OCI-LY3 (cell line): Measurements from ENCODE around the gene TUBGCP2.

Source experiments
- H2AFZ ChIP-seq: fragments of 200-600, 300-600 bp; shearing (Covaris generic); 2 replicates; pipeline ENCODE4 v1.6.0; 2014; ENCODE audit warnings: antibody characterized with exemption, low read depth, low read length
- H3K27ac ChIP-seq: fragments of 200-600, 300-600 bp; sonication (generic); 2 replicates; pipeline ENCODE4 v1.5.1; 2014; ENCODE audit warnings: mild to moderate bottlenecking, low read length, moderate library complexity, mixed read lengths
- H3K27me3 ChIP-seq: fragments of 200-600, 300-600 bp; sonication (generic); 2 replicates; pipeline ENCODE4 v1.6.1; 2014; ENCODE audit warnings: low read depth, low read length, mixed read lengths
- H3K36me3 ChIP-seq: fragments of 200-600, 300-600 bp; sonication (generic); replicated peaks from 2 replicates; pipeline ENCODE3; 2014; ENCODE audit warnings: low read depth, low read length, mixed read lengths
- H3K4me1 ChIP-seq: fragments of 300-600, 200-600 bp; sonication (generic); 2 replicates; pipeline ENCODE4 v1.6.1; 2014; ENCODE audit warnings: low read length, mixed read lengths
- H3K4me2 ChIP-seq: fragments of 200-600, 300-600 bp; sonication (generic); 2 replicates; pipeline ENCODE4 v1.6.1; 2014; ENCODE audit warnings: low read length, mixed read lengths
- H3K4me3 ChIP-seq: fragments of 300-600, 200-600 bp; sonication (generic); 2 replicates; pipeline ENCODE4 v1.5.1; 2014; ENCODE audit warnings: antibody characterized with exemption, mild to moderate bottlenecking, low read length, moderate library complexity
- H3K79me2 ChIP-seq: fragments of 300-600, 200-600 bp; shearing (Covaris generic); 2 replicates; pipeline ENCODE4 v1.6.1; 2014; ENCODE audit warnings: mild to moderate bottlenecking, low read length, mixed read lengths
- H3K9ac ChIP-seq: fragments of 300-600, 200-600 bp; shearing (Covaris generic); 2 replicates; pipeline ENCODE4 v1.6.0; 2014; ENCODE audit warnings: mild to moderate bottlenecking, low read length, moderate library complexity
- H3K9me3 ChIP-seq: fragments of 200-600, 300-600 bp; shearing (Covaris generic); 2 replicates; pipeline ENCODE4 v1.6.1; 2014; ENCODE audit warnings: low read length, mixed read lengths; ENCODE audit not compliant: insufficient read depth
- H4K20me1 ChIP-seq: fragments of 200-600, 300-600 bp; sonication (generic); 2 replicates; pipeline ENCODE4 v1.6.1; 2016; ENCODE audit warnings: low read length, mixed read lengths; ENCODE audit not compliant: insufficient read depth
- EZH2phosphoT487 ChIP-seq: fragments of 200-600 bp; shearing (Covaris generic); IDR thresholded peaks from 2 replicates; pipeline ENCODE4 v1.6.1; 2018; ENCODE audit warnings: antibody characterized with exemption, mixed run types, low read depth
- TF ChIP-seq, protein P1 (sequence below): fragments of 200-600, 300-600 bp; sonication (generic); IDR thresholded peaks from 2 replicates; pipeline ENCODE4 v1.5.1; 2014; ENCODE audit warnings: antibody characterized with exemption, low read length, low read depth

TUBGCP2 gene

DNA sequence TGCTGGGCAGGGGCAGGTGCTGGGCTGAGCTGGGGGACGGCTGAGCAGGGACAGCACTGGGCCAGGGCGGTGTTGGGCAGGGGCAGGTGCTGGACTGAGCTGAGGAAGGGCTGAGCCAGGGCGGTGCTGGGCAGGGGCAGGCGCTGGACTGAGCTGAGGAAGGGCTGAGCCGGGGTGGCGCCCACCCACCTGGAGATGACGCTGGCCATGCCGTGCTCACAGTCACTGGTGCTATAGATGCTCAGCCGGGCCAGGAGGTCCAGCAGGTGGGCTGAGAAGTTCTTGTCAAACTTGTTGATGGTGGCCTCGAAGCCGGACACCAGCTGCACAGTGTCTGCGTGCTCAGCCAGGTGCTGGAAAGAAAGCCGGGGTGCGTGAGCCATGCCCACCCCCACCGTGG is 27.6 kb downstream of the TUBGCP2 start:
- Histone ChIP-seq H3K27me3 (no peaks in the 10 kb centered on the region), H3K79me2 (peaks cover 5% of the 10 kb centered on the region), H3K9ac (no peak overlapping the region), H3K4me2 (no peak overlapping the region), H3K36me3 (no peaks in the 10 kb centered on the region), H2AFZ (no peak overlapping the region), H4K20me1 (no peaks in the 10 kb centered on the region), H3K4me1 (peaks cover 4% of the 10 kb centered on the region), H3K27ac (no peak overlapping the region), H3K4me3 (no peak overlapping the region), H3K9me3 (no peaks in the 10 kb centered on the region)
- TF ChIP-seq, protein P1, sequence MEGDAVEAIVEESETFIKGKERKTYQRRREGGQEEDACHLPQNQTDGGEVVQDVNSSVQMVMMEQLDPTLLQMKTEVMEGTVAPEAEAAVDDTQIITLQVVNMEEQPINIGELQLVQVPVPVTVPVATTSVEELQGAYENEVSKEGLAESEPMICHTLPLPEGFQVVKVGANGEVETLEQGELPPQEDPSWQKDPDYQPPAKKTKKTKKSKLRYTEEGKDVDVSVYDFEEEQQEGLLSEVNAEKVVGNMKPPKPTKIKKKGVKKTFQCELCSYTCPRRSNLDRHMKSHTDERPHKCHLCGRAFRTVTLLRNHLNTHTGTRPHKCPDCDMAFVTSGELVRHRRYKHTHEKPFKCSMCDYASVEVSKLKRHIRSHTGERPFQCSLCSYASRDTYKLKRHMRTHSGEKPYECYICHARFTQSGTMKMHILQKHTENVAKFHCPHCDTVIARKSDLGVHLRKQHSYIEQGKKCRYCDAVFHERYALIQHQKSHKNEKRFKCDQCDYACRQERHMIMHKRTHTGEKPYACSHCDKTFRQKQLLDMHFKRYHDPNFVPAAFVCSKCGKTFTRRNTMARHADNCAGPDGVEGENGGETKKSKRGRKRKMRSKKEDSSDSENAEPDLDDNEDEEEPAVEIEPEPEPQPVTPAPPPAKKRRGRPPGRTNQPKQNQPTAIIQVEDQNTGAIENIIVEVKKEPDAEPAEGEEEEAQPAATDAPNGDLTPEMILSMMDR = no peak
- TF ChIP-seq EZH2phosphoT487 = no peak

DNA sequence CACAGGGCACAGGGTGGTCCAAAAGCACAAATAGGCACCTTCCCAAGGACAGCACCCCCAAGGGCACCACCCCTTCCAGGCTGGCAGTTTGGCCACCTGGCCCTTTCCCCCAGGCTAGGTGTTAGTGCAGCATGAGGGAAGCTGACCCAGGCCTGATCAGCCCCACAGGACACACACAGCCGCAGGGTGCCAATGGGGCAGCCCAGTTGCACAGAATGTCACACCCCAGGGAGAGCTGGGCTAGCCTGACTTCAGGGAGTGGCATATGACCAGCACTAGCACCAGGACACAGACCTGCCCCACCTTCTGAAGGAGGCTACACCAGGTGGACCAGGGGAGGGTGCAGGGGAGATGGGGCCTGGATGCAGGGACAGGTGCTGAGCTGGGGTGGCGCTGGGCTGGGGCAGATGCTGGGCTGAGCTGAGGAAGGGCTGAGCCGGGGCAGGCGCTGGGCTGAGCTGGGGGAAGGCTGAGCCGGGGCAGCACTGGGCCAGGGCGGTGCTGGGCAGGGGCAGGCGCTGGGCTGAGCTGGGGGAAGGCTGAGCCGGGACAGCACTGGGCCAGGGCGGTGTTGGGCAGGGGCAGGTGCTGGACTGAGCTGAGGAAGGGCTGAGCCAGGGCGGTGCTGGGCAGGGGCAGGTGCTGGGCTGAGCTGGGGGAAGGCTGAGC is 28.1 kb downstream of the TUBGCP2 start:
- Histone ChIP-seq H3K9ac (no peak overlapping the region), H3K36me3 (no peaks in the 10 kb centered on the region), H3K4me1 (peaks cover 4% of the 10 kb centered on the region), H3K9me3 (no peaks in the 10 kb centered on the region), H3K27ac (no peak overlapping the region), H3K4me3 (no peak overlapping the region), H2AFZ (no peak overlapping the region), H3K4me2 (no peak overlapping the region), H4K20me1 (no peaks in the 10 kb centered on the region), H3K79me2 (peaks cover 11% of the 10 kb centered on the region), H3K27me3 (no peaks in the 10 kb centered on the region)
- TF ChIP-seq, protein P1 = no peak
- TF ChIP-seq EZH2phosphoT487 = no peak

DNA sequence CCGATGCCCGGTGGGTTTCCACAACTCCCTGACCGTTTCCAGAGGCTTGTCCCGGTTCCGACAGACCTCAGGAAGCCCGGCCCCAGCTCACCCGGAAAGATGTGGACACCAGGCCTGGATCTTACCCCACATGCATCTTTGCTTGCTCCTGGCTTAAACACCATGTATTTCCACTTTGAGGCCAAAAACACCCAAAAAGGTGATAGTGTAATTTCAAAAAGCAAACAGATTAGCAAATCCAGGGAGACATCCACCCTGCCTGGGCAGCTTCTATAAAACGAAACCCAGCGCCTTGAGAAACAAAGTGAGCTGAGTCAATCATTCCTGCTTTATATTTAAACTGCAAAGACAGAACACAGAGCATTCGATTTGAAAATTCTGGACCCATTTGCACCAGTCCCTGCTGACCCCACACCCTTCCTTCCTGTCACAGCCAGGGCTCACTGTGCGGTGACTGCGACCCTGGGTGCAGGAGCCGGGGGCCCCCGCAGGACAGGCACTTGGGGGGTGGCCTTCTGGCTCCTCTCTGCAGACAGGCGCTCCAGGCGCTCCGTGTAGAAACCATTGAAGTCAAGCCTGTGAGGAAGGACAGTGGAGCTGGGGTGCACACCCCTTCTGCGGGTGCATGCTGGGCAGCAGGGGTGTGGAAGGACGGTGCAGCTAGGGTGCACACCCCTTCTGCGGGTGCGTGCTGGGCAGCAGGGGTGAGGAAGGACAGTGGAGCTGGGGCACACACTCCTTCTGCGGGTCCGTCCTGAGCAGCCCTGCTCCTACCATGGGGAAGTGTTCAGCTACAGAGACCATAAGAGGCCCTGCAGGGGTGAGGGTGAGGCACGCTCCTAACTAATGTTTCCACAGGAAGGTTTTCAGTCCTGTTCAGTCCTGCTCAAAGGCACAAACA is 29.1 kb downstream of the TUBGCP2 start:
- no peak overlapping the region for H2AFZ ChIP-seq
- H3K4me1 ChIP-seq = peaks cover 6% of the 10 kb centered on the region
- H3K4me2 ChIP-seq = no peak overlapping the region
- H3K9ac ChIP-seq = no peak overlapping the region
- no peaks in the 10 kb centered on the region for H3K9me3 ChIP-seq
- H3K79me2 ChIP-seq = peaks cover 19% of the 10 kb centered on the region
- H3K27ac ChIP-seq = no peak overlapping the region
- peaks cover 2% of the 10 kb centered on the region; the same call in 1 of the 2 replicates for H4K20me1 ChIP-seq
- H3K36me3 ChIP-seq = peaks cover 5% of the 10 kb centered on the region
- H3K4me3 ChIP-seq = no peak overlapping the region
- TF ChIP-seq EZH2phosphoT487 = no peak
- TF ChIP-seq, protein P1 = no peak
- no peaks in the 10 kb centered on the region for H3K27me3 ChIP-seq

DNA sequence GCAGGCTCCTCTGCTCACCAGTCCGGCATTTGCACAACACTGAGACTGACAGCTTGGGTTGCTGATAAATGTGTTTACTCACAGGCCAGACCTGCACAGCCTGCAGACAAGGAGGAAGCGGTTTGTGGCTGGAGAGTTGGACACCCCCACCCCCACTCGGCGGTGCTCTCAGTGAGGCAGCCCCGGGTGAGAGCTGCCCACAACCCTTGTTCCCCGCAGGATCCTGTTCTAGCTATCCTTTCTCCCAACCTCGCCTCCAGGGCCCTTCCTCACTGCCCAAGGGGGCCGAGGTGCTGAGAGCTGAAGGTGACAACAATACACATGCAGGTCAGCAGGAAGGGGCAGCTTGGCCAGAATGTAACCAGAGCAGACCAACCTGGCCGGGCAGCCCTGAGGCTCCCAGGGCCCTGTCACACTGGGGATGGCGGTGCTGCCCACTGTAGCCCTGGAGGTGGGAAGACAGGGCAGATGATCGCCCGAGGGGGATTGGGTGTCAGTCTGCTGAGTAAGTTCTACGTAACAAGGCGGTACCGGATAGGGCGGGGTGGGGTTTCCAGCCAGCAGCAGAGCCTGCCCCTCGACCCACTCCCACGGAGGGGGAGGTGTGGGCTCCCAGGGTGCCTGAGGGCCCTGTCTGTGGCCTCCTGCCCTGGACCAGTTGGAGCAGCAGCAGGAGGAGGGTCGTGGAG is 30.0 kb downstream of the TUBGCP2 start:
- Histone ChIP-seq H3K9ac (no peak overlapping the region), H4K20me1 (peaks cover 6% of the 10 kb centered on the region), H3K4me2 (no peak overlapping the region), H3K79me2 (peaks cover 25% of the 10 kb centered on the region), H3K27ac (no peak overlapping the region), H3K4me1 (peaks cover 13% of the 10 kb centered on the region), H3K27me3 (no peaks in the 10 kb centered on the region), H3K4me3 (no peak overlapping the region), H2AFZ (no peak overlapping the region), H3K9me3 (no peaks in the 10 kb centered on the region), H3K36me3 (peaks cover 11% of the 10 kb centered on the region)
- TF ChIP-seq, protein P1 = no peak
- no peak for TF ChIP-seq EZH2phosphoT487
